ENCODE data around the gene JAK1.

DNA sequence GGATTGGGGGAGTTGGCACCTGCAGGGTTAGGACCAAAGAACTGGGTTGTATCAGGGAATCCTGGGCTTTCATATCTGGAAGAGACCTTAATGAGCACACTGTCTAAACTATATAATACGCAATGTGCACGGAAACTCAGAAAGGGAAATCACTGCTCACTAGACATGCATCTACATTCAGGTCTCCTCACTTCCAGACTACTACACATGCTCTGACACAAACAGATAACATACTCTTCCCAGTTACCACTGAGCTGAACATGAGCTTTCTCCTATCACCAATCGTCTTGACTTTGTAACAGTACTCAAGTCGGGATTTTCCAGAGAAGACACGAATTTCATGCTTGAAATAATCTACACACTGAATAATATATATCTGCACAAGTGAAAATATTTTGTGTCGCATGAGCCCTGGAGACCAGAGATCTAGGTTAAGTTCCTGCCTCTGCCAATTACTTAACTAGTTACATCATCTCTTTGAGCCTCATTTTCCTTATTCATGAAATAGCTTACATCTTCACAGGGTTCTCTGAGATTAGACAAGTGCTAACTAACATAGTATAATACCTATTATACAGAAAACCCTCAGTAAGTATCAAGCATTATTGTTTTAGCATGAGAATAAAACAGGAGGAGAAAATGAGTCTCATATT, 101.1 kb downstream of the JAK1 start:
- TF ChIP-seq, protein P1, sequence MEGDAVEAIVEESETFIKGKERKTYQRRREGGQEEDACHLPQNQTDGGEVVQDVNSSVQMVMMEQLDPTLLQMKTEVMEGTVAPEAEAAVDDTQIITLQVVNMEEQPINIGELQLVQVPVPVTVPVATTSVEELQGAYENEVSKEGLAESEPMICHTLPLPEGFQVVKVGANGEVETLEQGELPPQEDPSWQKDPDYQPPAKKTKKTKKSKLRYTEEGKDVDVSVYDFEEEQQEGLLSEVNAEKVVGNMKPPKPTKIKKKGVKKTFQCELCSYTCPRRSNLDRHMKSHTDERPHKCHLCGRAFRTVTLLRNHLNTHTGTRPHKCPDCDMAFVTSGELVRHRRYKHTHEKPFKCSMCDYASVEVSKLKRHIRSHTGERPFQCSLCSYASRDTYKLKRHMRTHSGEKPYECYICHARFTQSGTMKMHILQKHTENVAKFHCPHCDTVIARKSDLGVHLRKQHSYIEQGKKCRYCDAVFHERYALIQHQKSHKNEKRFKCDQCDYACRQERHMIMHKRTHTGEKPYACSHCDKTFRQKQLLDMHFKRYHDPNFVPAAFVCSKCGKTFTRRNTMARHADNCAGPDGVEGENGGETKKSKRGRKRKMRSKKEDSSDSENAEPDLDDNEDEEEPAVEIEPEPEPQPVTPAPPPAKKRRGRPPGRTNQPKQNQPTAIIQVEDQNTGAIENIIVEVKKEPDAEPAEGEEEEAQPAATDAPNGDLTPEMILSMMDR (IDR thresholded peaks at IDR 0.05), result no peak
- TF ChIP-seq POLR2AphosphoS5 (IDR thresholded peaks at IDR 0.05), result no peak
- TF ChIP-seq EP300 (IDR thresholded peaks at IDR 0.05), result no peak

Data from upper lobe of left lung (tissue), 4 donors.